OCI-LY7 (cell line): ENCODE results near the gene WDR70. TPM values are rescaled to one million over a fixed set of nuclear protein-coding genes. Genes with fewer than 3 reads are reported as not detected.
"Not testable (repeated sequence)": the region's sequence is repeated elsewhere in the genome, so short reads cannot be mapped to it uniquely, and the experiment has no call there.

Experiments used
- BruUV-seq: library from RNA; stranded (reverse); fragments of 400-500 nt; replicated peaks from 2 replicates; lab custom pipeline; 2021; lab: Mats Ljungman, UMichigan
- CTCF ChIA-PET: fragments of 300-600 bp; sonication (Branson Sonifier 250); formaldehyde crosslinking; loops from one replicate; lab custom pipeline; 2022; ENCODE audit warnings: antibody characterized with exemption; ENCODE audit not compliant: unreplicated experiment; lab: Charles Lee
- POLR2A ChIA-PET: fragments of 300-600 bp; sonication (Branson Sonifier 250); formaldehyde crosslinking; loops from one replicate; lab custom pipeline; 2022; ENCODE audit warnings: antibody characterized with exemption; lab: Charles Lee
- DNase-seq: peaks from one replicate; pipeline ENCODE4 v3.0.0-alpha.2; 2015; ENCODE audit warnings: low spot score
- H2AFZ ChIP-seq: fragments of 200-600 bp; sonication (generic), shearing (Covaris generic); 2 replicates; pipeline ENCODE4 v1.6.1; 2014; ENCODE audit warnings: mild to moderate bottlenecking, antibody characterized with exemption, low read length, moderate library complexity
- H3K27ac ChIP-seq: fragments of 200-600 bp; sonication (generic); 2 replicates; pipeline ENCODE4 v1.5.1; 2014; ENCODE audit warnings: mixed run types, low read depth, mild to moderate bottlenecking, moderate library complexity, low read length, inconsistent platforms; ENCODE audit not compliant: poor library complexity, severe bottlenecking
- H3K36me3 ChIP-seq: fragments of 200-600 bp; sonication (generic); 2 replicates; pipeline ENCODE4 v1.6.1; 2014; ENCODE audit warnings: mild to moderate bottlenecking, antibody characterized with exemption, low read length, moderate library complexity, mixed read lengths; ENCODE audit not compliant: insufficient read depth
- H3K4me1 ChIP-seq: fragments of 200-600 bp; sonication (generic); 2 replicates; pipeline ENCODE4 v1.5.1; 2014; ENCODE audit warnings: mild to moderate bottlenecking, low read length; ENCODE audit not compliant: insufficient read depth, poor library complexity, severe bottlenecking
- H3K4me2 ChIP-seq: fragments of 200-600 bp; sonication (generic); 2 replicates; pipeline ENCODE4 v1.6.1; 2014; ENCODE audit warnings: mild to moderate bottlenecking, low read length
- H3K4me3 ChIP-seq: fragments of 200-600 bp; sonication (generic); 2 replicates; pipeline ENCODE4 v1.5.1; 2014; ENCODE audit warnings: mild to moderate bottlenecking, low read depth, low read length; ENCODE audit not compliant: poor library complexity, severe bottlenecking
- H3K79me2 ChIP-seq: fragments of 200-600 bp; sonication (generic); 2 replicates; pipeline ENCODE4 v1.6.1; 2016; ENCODE audit warnings: low read depth, mild to moderate bottlenecking, low read length, moderate library complexity, mixed read lengths; ENCODE audit not compliant: insufficient read depth
- H3K9me2 ChIP-seq: fragments of 200-600 bp; sonication (generic); 2 replicates; pipeline ENCODE4 v1.6.1; 2016; ENCODE audit warnings: mild to moderate bottlenecking, low read length, mixed read lengths; ENCODE audit not compliant: insufficient read depth
- H3K9me3 ChIP-seq: fragments of 200-600 bp; sonication (generic); 2 replicates; pipeline ENCODE4 v1.6.1; 2014; ENCODE audit warnings: mild to moderate bottlenecking, mixed run types, low read length, mixed read lengths
- H4K20me1 ChIP-seq: fragments of 200-600 bp; sonication (generic); 2 replicates; pipeline ENCODE4 v1.6.1; 2014; ENCODE audit warnings: mild to moderate bottlenecking, antibody characterized with exemption, low read length, moderate library complexity, mixed read lengths; ENCODE audit not compliant: insufficient read depth
- CTCF ChIP-seq: fragments of 200-600 bp; sonication (generic); conservative IDR thresholded peaks from 2 replicates; pipeline ENCODE4 v1.5.1; 2014; ENCODE audit warnings: mild to moderate bottlenecking, antibody characterized with exemption, low read length, moderate library complexity, mixed read lengths
- EZH2phosphoT487 ChIP-seq: fragments of 200-600 bp; sonication (generic); IDR thresholded peaks from 2 replicates; pipeline ENCODE4 v1.6.1; 2018; ENCODE audit warnings: low read depth, borderline replicate concordance, mild to moderate bottlenecking, mixed run types, antibody characterized with exemption, low read length, moderate library complexity, mixed read lengths
- intact Hi-C: fragments of 100-400 bp; cut with micrococcal nuclease; formaldehyde crosslinking; loops from one replicate; pipeline ENCODE4 v1.10.0; 2022; ENCODE audit not compliant: unreplicated experiment
- total RNA-seq, 2 experiments: library from RNA; depleted of rRNA in 1 of 2; stranded (reverse); fragments of >200 nt in 1 of 2; shearing (Covaris generic) in 1 of 2; gene quantifications; 2 replicates each; pipeline ENCODE4 v1.2.3, GENCODE V29; 2014 to 2022

Gene WDR70
- total RNA-seq, 2 experiments from 2014 or later = 26.2 to 35.4 TPM

DNA sequence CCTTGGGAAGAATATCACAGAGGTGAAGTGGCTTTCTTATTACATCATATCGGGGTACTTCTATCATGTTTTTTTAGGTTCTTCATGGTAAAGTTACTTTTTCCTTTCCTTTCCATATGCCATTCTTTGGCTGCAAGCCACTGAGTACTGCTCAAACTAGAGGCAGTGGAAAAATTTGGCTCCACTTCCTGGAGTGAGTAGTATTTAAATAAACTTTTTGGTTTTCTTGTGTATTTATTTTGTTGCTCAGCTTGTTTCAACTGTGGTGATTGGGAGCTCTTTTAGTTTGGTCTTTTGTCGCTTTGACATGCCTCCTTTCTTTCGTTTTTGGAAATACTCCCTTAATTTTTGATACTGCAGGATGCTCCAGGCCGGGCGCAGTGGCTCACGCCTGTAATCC lies 69.8 kb downstream of the WDR70 start:
- Histone ChIP-seq H2AFZ (no peak overlapping the region), H3K9me2 (no peaks in the 10 kb centered on the region), H3K79me2 (no peaks in the 10 kb centered on the region), H3K36me3 (peaks cover 16% of the 10 kb centered on the region), H3K27ac (no peak overlapping the region), H4K20me1 (no peaks in the 10 kb centered on the region), H3K4me3 (no peak overlapping the region), H3K4me2 (no peak overlapping the region), H3K9me3 (no peaks in the 10 kb centered on the region), H3K4me1 (peaks cover 8% of the 10 kb centered on the region)
- POLR2A ChIA-PET = no interaction called here
- BruUV-seq = no TSS peak
- intact Hi-C loops = no loop called here
- TF ChIP-seq CTCF = no peak
- TF ChIP-seq EZH2phosphoT487 = no peak
- CTCF ChIA-PET = no interaction called here
- DNase-seq = no peak

- POLR2A ChIA-PET, H3K27ac ChIP-seq, H4K20me1 ChIP-seq, H3K36me3 ChIP-seq, CTCF ChIA-PET, H3K4me3 ChIP-seq, H3K9me3 ChIP-seq, H2AFZ ChIP-seq, BruUV-seq, intact Hi-C loops, H3K9me2 ChIP-seq, DNase-seq, H3K4me1 ChIP-seq, H3K79me2 ChIP-seq, H3K4me2 ChIP-seq: not testable (repeated sequence)
Observed at GRCh38 chr5:37451991-37452390, 72.9 kb downstream of the WDR70 start.

DNA sequence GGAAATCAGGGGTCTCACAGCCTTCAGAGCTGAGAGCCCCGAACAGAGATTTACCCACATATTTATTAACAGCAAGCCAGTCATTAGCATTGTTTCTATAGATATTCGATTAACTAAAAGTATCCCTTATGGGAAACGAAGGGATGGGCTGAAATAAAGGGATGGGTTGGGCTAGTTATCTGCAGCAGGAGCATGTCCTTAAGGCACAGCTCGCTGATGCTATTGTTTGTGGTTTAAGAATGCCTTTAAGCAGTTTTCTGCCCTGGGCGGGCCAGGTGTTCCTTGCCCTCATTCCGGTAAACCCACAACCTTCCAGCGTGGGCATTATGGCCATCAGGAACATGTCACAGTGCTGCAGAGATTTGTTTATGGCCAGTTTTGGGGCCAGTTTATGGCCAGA lies 74.1 kb downstream of the WDR70 start:
- H3K9me2 ChIP-seq, CTCF ChIA-PET, H3K27ac ChIP-seq, H3K4me3 ChIP-seq, H4K20me1 ChIP-seq, H3K79me2 ChIP-seq, intact Hi-C loops, POLR2A ChIA-PET, H3K36me3 ChIP-seq, H3K4me2 ChIP-seq, H2AFZ ChIP-seq, BruUV-seq, DNase-seq, H3K9me3 ChIP-seq, H3K4me1 ChIP-seq: not testable (repeated sequence)

DNA sequence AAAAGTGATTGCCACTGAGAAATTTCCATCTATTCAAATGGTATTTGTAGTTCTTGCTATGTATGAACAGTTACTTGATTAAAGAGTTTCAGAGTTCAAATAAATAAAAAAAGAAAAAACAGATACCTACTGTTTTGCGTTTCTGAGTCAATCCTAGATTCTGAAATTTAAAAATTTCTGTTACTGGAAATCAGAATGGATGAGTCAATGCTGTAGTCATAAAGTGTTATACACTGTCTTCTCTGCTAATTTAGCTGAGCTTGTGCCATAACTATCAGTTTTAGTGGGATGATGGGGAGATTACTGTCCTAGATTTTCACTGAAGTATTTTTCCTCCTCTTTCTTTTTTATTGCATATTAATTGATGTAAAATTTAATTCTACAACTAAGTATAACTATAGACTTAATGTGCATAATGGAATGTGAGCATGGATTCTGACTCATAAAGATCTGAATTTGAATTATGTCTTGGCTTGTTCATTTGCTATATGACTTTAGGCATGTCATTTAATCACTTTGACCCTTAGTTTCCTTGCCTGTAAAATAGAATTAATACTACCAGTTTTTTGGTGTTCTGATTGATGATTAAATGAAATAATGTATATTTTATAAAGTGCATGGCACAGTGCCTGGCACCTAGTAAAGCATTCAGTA lies 75.4 kb downstream of the WDR70 start:
- H3K4me2 ChIP-seq, DNase-seq, H3K9me2 ChIP-seq, H3K36me3 ChIP-seq, BruUV-seq, intact Hi-C loops, CTCF ChIA-PET, H3K9me3 ChIP-seq, H4K20me1 ChIP-seq, H3K79me2 ChIP-seq, H3K27ac ChIP-seq, H3K4me1 ChIP-seq, H3K4me3 ChIP-seq, H2AFZ ChIP-seq: not testable (repeated sequence)
- POLR2A ChIA-PET = interaction anchor here (0.7 kb wide), 1 partner anchor 77 kb away, joined by 3 read pairs; no protein-coding TSS in a partner anchor

GRCh38 chr5:37463191-37464051 lies 84.3 kb downstream of the WDR70 start:
- H3K9me3 ChIP-seq, H3K4me2 ChIP-seq, CTCF ChIA-PET, H3K9me2 ChIP-seq, H3K4me1 ChIP-seq, H3K36me3 ChIP-seq, H4K20me1 ChIP-seq, H3K4me3 ChIP-seq, BruUV-seq, H2AFZ ChIP-seq, intact Hi-C loops, H3K27ac ChIP-seq, H3K79me2 ChIP-seq, DNase-seq: not testable (repeated sequence)
- POLR2A ChIA-PET = interaction anchor here (0.6 kb wide), 2 partner anchors 644 to 1408 kb away, joined by 3 read pairs; no protein-coding TSS in a partner anchor
